Measurements from ENCODE around the gene HEXB. TPM values are rescaled to one million over a fixed set of nuclear protein-coding genes. Genes with fewer than 3 reads are reported as not detected.

HEXB gene
- total and polyA plus RNA-seq, 9 of the 15 experiments (the other 6 are each of a cell fraction or from before 2014, with no cell fraction given), result 22.9 to 158 (median 108) TPM

GRCh38 chr5:74684900-74685851 lies at the start of gene HEXB (continued):
- no peak for TF ChIP-seq ZNF407 (IDR thresholded peaks at IDR 0.05; ENCODE audit: low read depth)
- no peak for TF ChIP-seq KHSRP (IDR thresholded peaks at IDR 0.05)
- TF ChIP-seq BCLAF1 (IDR thresholded peaks at IDR 0.05; ENCODE audit: borderline replicate concordance in 1 of 2, control insufficient read depth in 1 of 2, low read depth in 2 of 2, low read length in 1 of 2), result no peak
- no peak for TF ChIP-seq XRCC5 (IDR thresholded peaks at IDR 0.05; ENCODE audit: low read depth, low read length)
- TF ChIP-seq CCAR2 (IDR thresholded peaks at IDR 0.05; ENCODE audit: low read depth, low read length), result no peak
- TF ChIP-seq RFX7 (CRISPR knock-in tag; IDR thresholded peaks at IDR 0.05), result no peak
- TF ChIP-seq KLF16 (IDR thresholded peaks at IDR 0.05), result no peak
- no peak for TF ChIP-seq GTF2F1 (IDR thresholded peaks at IDR 0.05; ENCODE audit: low read depth, low read length)
- TF ChIP-seq ZFP1 (CRISPR knock-in tag; IDR thresholded peaks at IDR 0.05), result no peak
- TF ChIP-seq, protein P1, sequence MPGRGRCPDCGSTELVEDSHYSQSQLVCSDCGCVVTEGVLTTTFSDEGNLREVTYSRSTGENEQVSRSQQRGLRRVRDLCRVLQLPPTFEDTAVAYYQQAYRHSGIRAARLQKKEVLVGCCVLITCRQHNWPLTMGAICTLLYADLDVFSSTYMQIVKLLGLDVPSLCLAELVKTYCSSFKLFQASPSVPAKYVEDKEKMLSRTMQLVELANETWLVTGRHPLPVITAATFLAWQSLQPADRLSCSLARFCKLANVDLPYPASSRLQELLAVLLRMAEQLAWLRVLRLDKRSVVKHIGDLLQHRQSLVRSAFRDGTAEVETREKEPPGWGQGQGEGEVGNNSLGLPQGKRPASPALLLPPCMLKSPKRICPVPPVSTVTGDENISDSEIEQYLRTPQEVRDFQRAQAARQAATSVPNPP (IDR thresholded peaks at IDR 0.05; ENCODE audit: borderline replicate concordance, insufficient read depth, insufficient read length), result no peak
- TF ChIP-seq HDAC8 (tag; IDR thresholded peaks at IDR 0.05), result no peak
- no peak for TF ChIP-seq SIRT6 (IDR thresholded peaks at IDR 0.05; ENCODE audit: low read depth, low read length)
- TF ChIP-seq ILK (tag; IDR thresholded peaks at IDR 0.05; ENCODE audit: borderline replicate concordance, low read depth), result no peak
